HG03457 (cell line): ENCODE results near the gene DENND6B.
"Not testable (repeated sequence)": the region's sequence is repeated elsewhere in the genome, so short reads cannot be mapped to it uniquely, and the experiment has no call there.

Experiments
- ATAC-seq: cut with Tn5 transposase; IDR thresholded peaks from one replicate; pipeline ENCODE4 v1.9.1; 2021; ENCODE audit warnings: moderate number of reproducible peaks; ENCODE audit not compliant: unreplicated experiment

The DENND6B gene

DNA sequence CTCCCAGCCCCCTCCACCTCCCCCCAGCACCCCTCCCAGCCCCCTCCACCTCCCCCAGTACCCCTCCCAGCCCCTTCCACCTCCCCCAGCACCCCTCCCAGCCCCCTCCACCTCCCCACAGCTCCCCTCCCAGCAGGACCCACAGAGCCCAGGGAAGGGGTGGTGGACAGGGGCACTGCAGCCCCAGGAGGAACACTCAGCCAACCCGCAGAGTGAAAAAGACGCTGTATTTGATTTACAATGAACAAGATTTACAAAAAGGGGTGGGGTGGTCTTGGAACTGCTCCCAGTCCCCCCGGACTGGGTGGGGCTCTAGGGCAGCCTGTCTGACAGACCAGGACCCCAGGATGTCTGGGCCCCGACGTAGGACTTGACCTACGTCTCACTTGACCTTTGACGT is 52.0 kb downstream of the DENND6B start:
- no peak for ATAC-seq

DNA sequence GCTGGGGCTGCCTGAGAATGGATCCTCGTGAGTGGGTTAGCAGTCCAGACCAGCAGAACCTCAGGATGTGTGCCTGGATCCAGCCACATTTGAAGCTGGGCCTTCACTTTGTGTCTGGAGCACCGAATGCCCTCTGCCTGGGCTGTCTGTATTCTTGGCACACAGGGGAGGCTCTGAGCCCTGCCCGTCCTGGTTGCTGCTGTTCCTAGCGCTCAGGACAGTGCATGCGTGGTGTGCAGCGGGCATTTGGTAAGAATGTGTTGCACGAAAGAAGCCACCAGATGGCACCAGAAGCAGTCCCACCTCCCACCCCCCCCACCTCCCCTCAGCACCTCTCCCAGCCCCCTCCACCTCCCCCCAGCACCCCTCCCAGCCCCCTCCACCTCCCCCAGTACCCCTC is 52.5 kb downstream of the DENND6B start:
- no peak for ATAC-seq

DNA sequence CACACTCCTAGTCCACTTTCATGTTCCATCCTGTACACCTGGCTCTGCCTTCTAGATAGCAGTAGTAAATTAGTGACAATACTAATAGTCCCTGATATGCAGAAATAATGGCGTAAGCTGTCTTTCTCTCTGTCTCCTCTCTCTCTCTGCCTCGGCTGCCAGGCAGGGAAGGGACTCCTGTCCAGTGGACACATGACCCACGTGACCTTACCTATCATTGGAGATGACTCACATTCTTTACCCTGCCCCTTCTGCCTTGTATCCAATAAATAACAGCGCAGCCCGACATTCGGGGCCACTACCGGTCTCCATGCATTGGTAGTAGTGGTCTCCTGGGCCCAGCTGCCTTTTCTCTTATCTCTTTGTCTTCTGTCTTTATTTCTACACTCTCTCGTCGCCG is 53.0 kb downstream of the DENND6B start:
- ATAC-seq: not testable (repeated sequence)

DNA sequence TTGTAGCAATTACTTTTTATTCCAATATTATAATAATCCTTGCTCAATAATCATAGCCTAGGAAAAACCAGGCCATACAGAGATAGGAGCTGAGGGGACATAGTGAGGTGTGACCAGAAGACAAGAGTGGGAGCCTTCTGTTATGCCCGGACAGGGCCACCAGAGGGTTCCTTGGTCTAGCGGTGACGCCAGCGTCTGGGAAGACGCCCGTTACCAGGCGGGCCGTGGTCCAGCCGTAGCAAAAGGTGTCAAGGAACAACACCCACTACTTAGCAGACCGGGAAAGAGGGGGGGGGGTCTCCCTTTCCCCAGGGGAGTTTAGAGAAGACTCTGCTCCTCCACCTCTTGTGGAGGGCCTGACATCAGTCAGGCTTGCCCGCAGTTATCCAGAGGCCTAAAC is 53.5 kb downstream of the DENND6B start:
- not testable (repeated sequence) for ATAC-seq

DNA sequence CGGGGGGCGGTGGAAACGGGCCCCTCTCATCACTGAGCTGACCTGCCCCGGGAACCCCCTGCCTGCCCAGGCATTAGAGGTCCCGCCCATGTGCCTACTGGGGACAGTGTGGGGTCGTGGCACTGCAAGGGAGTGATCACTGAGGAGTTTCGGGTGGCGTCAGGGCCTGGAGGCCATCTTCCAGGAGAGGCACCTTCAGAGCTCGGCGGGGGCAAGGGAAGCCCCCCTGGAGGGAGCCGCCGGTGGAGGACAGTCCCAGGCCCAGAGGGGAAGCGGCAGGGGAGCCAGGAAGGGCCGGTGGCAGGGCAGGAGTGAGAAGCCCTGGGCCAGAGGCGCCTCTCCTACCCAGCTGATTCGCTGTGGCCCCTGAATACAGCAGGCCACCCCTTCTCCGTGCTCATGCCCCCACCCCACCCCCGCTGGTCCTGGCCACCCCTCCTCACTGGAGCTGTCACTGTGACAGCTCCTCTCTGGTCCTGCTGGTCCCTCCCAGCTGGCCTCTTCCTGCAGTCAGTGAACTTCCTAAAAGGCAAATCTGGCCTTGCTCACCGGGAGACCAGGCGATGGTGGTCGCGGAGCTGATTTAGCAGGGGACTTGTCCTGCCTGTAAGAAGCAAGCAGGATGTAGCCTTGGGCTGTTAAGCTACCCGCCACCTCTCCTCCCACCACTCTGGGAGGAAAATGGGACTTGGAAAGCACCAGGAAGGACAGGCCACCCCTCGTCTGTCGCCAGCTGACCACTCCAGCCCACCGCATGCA is 54.6 kb downstream of the DENND6B start:
- no peak for ATAC-seq

DNA sequence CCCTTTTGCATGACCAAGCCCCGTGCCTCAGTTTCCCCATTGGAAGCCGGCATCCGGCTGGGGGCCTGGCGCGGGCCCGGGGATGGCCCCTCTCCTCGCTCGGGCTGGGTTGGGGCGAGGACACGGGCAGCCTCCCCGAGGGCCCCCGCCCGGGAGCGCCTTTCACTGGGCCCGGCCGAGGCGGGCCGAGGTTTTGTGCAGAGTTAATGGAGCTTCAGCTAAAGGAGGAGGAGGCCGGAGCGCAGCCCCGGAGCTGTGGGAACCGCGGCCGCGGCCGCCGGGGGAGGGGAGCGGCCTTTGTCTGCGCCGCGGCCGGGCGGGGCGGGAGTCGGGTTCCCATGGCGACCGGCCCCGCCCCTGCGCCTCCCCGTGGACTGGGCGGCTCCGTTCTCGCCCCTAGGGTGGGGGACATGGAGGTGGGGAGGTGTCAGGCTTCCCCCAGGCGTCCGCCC is 55.3 kb downstream of the DENND6B start:
- ATAC-seq: no peak

DNA sequence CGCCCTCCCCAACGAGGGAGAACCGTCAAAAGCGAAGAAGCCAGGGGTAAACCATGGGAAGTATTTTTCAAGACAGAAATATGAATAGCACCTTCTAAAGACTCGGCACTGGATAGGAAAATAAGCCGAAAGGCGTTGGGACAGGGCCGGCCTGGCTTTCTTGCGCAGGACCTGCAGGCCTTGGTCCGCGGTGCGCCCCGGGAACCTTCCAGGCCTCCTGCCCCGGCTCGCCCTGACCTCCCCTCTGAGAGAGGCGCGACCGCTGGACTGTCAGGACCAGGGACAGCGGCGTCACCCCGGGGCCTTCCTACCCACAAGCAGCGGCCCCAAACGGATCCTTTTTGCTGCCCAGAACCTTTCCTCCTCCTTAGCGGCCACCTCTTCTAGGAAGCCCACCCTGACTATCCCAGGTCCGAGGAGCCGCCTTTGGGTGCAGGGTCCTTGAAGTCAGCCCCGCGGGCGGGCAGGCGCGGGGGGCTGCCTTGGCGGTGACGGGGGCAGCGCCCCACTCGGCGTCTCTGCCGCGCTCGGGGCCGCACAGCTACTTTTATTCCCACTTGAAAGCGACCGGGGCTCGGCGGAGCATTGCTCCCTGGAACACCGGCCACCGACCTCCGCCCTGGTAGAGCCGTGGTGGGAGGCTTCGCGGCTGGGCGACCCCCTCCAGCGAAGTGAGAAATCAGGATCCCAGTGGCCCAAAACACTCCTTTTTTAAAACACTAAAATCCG is 56.0 kb downstream of the DENND6B start:
- no peak for ATAC-seq

DNA sequence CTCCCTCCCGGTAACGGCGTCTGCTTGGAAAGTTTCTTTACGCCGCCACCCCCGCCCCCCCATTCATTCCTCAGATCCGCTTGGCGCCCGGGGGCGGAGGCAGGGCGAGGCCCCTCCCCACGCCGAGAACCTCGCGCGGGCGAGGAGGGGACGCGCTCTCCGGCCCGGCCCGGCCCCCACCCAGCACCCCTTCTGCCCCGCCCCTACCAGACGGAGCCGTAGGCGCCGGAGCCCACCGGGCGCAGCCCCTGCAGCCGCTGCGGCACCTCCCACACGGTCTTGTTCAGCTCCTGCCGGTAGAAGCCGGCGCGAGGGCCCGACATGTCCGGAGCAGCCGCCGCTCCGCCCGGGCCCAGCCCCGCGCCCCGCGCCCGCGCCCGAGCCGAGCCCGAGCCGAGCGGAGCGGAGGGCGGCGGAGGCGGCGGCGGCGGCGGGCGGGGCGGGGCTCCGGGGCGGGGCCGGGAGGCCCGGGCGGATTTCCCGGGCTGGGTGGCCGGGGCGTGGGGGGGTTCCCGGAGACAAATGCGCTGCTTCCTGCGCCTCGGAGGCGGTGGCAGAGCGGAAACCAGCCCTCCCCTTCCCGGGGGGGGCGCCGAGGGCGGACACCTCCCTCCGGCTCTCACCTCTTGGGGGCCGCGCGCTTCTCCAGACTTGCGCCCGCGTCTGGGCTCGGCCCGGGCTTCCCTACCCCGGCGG is 56.7 kb downstream of the DENND6B start, which contains the start of gene MAPK11:
Gene MAPK11, minus strand, starts transcription at position 411 of the 696 bp plus-strand sequence. Its CDS starts 88 bp downstream, at position 323.
- ATAC-seq: no peak

DNA sequence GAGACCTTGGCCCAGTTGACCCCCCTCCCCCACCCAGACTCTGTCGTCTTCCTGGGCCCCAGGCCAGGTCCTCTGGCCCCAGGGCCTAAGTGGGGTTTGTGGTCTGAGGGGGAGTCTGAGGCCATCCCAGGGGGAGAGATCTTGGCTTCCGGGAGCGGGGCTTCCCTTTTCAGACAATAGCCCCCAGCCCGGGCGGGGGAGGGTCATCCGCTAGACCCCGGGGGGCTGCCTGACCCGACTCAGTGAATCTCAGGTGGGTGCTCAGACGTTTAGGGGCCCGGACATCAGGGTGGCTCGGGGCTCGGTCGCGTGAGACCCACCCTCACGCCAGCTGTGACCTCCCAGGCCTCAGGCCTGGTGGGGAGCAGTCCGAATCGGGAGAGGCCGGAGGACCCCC is 57.2 kb downstream of the DENND6B start:
- ATAC-seq: no peak

DNA sequence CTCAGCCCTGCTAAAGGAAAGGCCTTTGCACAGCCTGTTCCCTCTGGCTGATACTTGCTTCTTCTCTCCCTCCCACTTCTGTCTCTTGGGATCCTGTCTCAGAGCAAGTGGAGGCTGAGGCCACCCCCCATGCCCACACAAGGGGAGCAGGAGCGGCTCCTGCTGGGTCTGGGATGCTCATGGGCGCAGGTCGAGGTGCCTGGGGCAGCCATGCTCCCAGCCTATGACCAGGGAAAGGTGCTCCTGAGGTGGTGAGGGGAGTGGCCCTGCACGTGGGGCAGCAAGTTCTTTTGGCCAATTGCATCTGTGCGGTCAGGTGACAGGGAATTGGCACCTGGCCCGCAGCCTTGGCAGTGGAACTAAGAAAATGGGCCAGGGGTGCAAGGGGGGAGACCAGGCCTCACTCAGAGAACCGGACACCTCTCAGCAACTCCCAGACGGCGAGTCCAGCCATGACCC is 58.1 kb downstream of the DENND6B start:
- no peak for ATAC-seq

DNA sequence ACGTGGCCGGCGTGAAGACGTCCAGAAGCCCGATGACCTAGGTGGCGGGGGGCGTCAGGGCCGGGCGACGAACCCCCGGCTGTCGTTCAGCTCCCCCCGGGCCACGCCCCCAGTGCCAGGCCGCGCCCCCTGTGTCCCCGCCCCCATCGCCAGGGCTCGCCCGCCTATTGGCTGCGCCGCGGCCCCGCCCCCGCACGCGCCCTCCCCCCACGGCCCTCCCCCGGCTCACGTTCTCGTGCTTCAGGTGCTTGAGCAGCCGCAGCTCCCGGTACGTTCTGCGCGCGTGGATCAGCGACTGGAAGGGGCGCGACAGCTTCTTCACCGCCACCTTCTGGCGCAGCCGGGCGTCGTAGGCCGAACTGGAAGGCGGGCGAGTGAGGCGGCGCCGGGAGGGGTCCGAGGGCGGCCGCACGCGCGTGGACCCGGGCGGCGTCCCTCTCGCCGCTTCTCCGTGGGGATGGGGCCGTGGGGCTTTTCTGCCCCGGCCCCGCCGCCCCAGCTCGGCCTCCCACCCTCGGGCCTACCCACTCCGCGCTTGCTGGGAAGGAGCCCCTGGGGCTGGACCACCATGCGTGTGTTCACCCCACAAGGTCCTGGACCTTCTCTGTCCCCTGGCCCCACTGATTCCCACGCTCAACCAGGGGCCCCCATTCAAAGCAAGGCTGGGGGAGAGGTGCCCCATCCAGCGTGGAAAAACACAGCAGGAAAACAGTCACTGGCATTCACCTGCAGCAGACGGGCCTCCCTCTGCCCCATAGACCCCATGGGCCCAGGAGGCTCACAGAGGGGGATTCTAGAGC is 59.0 kb downstream of the DENND6B start:
- ATAC-seq: no peak

DNA sequence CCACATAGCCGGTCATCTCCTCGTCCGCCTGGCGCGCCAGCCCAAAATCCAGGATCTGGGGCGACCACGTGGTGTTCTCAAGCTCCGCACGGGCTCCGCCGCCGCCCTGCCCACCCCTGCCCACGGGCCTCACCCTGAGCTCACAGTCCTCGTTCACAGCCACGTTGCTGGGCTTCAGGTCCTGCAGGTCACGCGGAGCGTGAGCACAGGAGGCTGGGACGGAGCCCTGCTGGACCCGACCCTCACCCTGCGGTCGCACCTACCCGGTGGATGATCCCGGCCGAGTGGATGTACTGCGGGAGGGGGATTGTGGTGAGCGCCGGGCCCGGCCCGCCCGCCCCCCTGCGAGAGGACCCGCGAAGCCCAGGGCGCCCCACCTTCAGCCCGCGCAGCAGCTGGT is 59.8 kb downstream of the DENND6B start:
- no peak for ATAC-seq

DNA sequence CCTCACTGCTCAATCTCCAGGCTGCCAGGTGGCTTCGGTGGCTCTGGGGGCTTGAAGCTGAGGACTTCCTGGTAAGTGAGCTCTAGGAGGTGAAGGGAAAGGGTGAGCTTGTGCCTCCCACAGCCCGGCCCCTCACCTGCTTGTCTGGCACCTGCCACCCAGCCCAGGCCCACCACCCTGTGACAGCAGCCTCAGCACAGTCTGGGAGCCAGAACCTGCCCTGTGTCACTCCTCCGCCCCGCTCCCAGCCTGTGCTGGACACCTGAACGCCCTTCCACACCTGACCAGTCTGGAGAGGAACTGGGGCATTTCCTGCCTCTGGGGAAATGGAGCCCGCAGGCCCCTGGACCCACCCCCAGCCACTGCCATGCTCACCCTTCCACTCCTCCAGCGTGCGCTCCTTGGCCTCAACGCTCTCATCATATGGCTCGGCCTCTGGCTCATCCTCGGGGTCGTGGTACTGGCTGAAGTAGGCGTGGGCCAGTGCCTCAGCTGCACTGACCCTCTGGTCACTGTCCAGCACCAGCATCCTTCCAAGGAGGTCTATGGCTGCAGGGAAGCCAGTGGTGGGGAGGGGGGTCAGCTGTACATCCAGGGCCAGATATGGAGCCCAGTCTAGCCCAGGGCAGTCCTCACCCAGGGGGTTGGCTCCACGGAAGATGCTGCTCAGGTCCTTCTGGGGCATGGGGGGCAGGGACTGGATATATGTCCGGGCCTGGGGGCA is 61.7 kb downstream of the DENND6B start:
- ATAC-seq: no peak

DNA sequence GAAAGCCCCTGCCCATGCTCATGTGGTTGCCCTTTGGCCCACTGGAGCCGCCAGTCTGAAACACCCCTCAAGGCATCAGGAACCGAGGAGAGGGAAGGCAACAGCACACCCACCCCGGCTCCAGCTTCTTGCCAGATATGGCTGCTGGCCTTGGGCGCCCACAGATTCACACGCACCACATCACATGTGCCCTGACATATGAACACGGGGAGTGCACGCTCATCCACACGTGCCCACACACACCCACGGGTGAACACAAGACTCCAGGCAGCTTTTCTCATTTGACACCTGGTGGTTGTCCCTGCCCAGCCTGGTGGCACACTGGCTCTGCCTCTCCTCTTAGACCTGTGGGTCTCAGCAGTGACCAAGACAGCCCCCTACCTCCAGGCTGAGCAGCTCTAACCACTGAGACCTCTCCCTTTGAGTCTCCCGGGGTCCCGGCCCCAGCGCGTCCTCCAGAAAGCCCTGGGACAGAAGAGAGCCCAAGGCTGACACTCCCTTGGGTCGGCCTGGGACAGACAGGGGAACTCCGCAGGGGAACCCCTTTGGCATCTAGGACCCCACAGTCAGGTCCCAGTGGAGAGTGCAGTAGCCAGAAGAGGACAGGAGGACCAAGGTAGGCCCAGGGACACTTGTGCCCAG is 62.6 kb downstream of the DENND6B start:
- no peak for ATAC-seq

DNA sequence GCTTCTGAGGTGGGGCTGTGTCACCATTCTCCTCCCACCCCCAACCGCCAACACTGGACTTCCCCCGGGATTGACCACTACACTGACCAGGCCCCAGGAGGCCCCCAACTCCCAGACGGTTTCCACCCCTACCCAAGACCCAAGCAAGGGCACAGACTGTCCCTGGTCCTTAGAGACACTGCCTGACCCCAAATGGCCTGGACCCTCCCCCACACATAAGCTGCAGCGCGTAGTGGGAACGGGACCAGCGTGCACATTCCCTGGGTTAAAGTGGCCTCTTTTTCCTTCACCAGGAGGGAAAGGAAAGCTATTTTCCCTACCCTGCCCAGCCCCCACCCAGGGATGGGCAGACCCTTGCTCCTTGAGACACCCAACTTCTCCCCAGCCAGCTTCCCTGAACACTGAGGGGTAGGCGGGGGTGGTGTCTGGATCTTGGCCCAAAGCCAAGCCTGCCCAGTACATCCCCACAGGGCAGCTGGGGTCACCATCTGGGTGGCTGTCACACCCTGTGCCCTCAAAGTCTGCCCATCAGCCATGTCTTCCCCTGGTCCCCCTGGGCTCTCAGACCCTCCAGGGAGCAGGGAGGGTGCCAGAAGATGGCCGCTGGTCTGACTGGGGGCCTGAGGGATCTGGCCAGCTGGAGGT is 63.7 kb downstream of the DENND6B start:
- no peak for ATAC-seq

DNA sequence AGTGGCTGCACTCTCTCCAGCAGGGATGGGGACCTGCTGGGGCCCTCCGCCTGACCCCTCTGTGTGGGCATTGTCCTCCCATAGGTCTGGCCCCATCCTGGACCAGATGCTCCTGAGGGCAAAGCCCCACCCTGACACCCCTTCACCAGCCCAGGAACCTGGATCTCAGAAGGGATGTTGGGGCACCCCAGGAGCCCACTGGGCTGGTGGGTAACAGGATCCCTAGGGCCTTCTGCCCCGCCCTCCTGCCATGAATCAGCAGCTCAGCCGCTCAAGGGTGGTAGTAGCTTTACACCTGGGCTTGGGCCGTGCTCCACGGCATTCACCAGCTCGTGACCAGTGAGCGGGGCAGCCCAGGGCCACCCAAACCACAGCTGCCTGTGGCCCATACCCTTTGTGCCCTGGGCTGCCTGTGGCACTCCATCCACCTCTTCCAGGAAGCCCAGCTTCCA is 64.3 kb downstream of the DENND6B start:
- ATAC-seq: no peak

DNA sequence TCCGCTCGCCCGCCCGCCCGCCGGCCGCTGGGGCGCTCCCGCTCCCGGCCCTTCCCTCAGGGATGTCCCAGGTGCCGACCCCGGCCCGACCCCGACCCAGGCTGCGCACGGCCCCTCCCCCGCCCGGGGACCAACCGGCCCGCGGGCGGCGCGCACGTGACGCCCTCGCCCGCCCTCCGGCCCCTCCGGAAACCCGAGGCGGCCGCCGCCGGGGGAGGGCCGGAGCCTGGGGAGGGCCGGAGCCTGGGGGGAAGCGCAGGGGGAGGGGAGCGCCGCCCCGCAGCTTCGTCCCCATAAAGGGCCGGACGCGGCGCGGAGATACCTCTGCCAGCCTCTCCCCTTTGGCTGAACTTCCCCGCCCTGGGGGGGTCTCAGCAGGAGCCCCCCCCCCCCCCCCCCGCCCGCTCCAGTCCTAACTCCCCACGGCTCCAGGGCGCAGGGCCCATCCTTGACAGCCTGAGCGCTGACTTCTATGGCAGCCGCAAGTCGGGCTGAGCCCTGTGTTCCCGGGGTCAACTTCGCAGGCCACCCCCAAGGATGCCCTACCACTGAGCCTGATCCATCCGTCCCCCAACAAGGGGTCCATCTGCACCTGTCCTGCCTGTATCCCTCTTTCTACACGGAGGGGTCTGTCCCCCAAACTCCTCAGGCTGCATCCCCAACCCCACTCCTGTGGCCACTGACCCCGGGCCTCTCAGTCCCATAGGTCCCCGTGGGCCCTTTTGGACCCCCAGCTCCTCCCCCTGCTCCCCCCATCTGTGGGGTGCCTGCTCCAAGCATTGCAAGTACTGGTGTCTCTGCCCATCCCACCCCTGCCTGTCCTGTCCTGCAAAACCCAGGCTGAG is 65.0 kb downstream of the DENND6B start, which contains the start of gene MAPK12:
Gene MAPK12, minus strand, starts transcription at position 69 of the 845 bp plus-strand sequence. CDS start 174 bp downstream, outside the sequence.
- ATAC-seq: no peak
